ENCODE results near the gene AAR2.

GRCh38 chr20:36304786-36305495 is 68.7 kb downstream of the AAR2 start:
- TF ChIP-seq CTCF (IDR thresholded peaks at IDR 0.05; ENCODE audit: poor library complexity, severe bottlenecking) (no peak), POLR2AphosphoS5 (IDR thresholded peaks at IDR 0.05) (no peak), SMC3 (conservative IDR thresholded peaks at IDR 0.05; ENCODE audit: poor library complexity) (no peak), EP300 (conservative IDR thresholded peaks at IDR 0.05; ENCODE audit: poor library complexity, severe bottlenecking) (no peak), TAF1 (IDR thresholded peaks at IDR 0.05; ENCODE audit: low read depth) (no peak)

Measured in neural cell (in vitro differentiated cells).